ENCODE measurements around the gene EMP2.
"Not testable (repeated sequence)": the region's sequence is repeated elsewhere in the genome, so short reads cannot be mapped to it uniquely, and the experiment has no call there.

EMP2 gene

DNA sequence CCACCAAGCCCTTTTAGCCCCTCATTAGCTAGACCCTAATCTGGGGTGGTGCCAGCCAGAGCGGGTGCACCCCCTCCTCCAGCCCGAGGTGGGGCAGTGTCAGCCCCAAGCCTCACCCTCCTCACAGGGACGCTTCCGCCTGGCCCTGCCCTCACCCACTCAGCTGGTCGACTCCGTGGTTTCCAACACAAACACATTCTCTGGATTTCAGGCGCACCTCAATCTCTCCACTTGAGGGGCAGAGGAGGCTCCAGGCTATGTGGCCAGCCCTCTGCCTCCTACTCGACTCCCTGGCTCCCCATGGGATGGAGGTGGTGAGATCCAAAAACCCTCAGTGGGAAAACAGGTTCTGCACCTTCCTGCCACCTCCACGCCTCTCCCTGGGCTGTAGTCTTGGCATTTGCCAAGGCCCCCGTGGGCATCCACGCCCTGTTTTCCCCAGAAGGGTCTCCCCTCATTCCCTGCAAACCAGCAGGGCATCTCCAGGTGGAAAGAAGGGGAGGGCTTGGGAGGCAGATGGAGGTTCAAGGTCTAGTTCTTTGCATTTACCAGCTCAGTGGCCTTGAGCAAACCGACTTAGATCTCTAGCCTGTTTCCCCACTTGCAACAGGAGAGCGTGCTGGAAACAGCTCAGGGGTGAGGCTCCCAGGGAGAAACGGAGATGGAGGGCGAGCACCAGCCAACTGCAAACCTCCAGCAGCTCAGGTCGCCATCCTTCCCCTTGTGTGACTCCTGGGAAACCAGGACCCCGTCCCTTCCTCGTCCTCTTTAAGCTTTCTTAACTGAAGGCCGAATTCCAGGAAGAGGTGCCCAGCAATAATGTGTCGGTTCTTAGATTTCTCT is 1.7 kb downstream of the EMP2 start:
- DNase-seq (ENCODE audit: low read depth in 2 of 2): no peak

- no peak for DNase-seq (ENCODE audit: low read depth in 2 of 2)
These were observed 2.8 kb downstream of the EMP2 start for GRCh38 chr16:10577305-10578202.

DNA sequence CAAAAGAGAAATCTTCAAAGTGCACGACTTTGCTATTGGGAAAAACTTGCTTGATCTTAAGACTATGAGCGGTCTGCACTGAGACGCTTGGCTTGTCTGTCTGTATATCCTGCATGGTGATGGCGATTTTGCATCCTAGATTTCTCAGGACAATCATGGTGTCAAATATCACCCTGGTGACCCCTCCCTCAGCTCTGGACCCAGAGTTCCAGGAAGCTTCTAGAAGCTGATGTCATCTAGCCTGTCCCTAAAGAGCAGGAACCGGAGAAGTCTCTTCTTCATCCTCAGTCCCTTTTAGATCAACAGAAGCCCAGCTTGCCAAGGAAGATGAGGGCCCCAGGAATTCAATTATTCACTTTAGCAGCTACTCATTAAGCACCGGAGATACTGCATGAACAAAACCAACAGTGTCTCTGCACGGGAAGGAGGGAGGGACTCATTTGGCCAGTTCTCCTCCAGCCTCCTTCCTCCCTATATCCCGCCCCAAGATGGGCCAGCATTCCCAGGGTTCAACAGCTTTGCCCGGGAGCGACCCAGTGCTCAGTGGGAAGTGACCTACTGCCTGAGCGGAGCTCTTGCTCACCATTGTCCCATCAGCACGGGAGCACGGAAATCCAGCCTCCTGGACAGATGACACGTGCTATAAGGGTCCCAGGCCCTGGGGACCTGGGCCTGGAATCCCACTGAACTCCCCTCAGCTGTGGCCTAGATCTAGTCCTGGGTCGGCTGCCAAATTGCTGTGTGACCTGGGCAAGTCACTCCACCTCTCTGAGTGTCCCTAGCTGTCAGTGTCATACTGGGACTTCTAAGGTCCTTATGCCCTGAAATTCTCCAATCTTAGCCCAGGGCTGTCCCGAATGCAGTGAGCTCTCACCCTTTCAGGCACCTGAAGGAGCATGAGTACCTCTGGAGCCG is 3.8 kb downstream of the EMP2 start:
- DNase-seq (ENCODE audit: low read depth in 2 of 2): no peak

- DNase-seq (ENCODE audit: low read depth in 2 of 2): no peak
These were observed 4.8 kb downstream of the EMP2 start for GRCh38 chr16:10575506-10576130.

DNA sequence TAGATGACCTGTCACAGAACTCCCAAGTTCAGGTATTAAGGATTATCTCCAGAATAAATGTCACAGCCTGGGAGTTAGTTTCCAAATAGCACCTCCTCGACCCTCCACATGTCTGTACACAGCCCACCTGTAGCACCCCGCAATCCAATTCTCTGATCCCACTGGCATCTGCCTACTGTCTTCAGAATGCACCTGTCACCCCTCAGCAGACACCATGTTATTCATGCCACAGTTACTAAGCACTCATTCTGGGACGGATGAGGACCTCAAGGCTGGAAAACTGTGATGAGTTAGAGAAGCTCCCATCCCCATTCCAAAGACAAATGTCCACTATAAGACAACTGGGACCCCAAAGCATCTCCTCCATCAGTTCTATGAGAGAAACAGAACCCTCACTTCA is 7.8 kb downstream of the EMP2 start:
- no peak for DNase-seq (ENCODE audit: low read depth in 2 of 2)

DNA sequence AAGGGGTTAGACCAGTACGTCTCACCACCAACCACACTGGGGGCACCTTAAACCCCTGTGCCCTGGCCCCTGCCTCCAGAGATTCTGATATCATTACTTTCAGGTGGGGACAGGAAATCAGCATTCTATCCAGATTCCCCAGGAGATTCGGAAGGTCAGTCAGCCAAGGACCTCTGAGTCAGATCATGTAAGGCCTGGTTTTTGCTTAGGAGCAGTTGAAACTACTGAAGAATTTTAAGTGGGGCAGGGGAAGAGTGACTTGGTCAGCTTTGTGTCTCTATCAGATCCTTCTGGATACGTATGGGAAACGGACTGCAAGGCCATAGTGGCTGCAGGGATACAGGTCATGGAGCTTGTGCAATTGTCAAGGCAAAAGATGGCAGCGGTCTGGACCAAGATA is 9.0 kb downstream of the EMP2 start:
- DNase-seq (ENCODE audit: low read depth in 2 of 2): no peak

GRCh38 chr16:10569621-10570020 is 10.8 kb downstream of the EMP2 start:
- DNase-seq (ENCODE audit: low read depth in 2 of 2): no peak

- no peak for DNase-seq (ENCODE audit: low read depth in 2 of 2)
These were observed 13.8 kb downstream of the EMP2 start for GRCh38 chr16:10566613-10567012.

GRCh38 chr16:10565167-10565566 is 15.2 kb downstream of the EMP2 start:
- no peak for DNase-seq (ENCODE audit: low read depth in 2 of 2)

GRCh38 chr16:10564591-10564990 is 15.8 kb downstream of the EMP2 start:
- no peak for DNase-seq (ENCODE audit: low read depth in 2 of 2)

GRCh38 chr16:10562361-10562899 is 18.0 kb downstream of the EMP2 start:
- no peak for DNase-seq (ENCODE audit: low read depth in 2 of 2)

DNA sequence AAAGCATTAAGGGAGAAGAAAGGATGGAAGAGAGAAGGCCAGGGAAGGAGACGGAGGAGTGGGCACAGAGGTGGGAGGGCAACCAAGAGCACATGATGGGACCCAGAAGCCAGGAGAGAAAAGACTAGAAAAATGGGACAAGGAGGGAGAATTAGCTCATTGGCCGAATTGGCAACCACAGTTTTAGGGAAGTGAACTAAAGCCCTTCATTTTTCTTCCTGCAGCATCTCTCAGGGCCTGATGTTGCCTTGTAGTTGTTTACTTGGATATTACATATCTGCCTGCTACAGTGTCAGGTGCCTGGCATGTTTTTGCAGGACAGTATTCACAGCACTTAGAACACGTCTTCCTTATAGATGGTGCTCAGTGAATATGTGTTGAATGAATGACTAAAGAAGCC is 19.0 kb downstream of the EMP2 start:
- no peak for DNase-seq (ENCODE audit: low read depth in 2 of 2)

DNA sequence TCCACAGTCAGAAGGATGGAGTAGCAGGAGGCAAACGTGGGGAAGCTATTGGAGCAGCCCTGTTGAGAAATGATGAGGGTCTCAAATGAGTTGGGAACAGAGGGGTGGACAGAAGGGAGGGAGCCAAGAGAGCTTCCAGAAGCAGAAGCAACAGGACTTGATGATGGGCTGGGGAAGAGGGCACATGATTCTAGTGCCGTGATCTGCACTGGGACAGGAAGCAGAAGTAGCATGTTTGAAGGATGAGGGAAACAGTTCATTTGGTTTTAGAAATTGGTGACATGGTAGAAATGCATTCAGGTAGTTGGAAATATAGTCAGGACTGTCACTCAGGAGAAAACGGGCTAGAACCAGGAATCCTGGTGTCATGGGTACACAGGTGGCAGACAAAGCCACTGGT is 19.4 kb downstream of the EMP2 start:
- DNase-seq (ENCODE audit: low read depth in 2 of 2): no peak

GRCh38 chr16:10559792-10560191 is 20.6 kb downstream of the EMP2 start:
- not testable (repeated sequence) for DNase-seq (ENCODE audit: low read depth in 2 of 2)

- DNase-seq (ENCODE audit: low read depth in 2 of 2): no peak
These were observed 21.4 kb downstream of the EMP2 start for GRCh38 chr16:10558746-10559641.

- no peak for DNase-seq (ENCODE audit: low read depth in 2 of 2)
These were observed 22.1 kb downstream of the EMP2 start for GRCh38 chr16:10558305-10558704.

DNA sequence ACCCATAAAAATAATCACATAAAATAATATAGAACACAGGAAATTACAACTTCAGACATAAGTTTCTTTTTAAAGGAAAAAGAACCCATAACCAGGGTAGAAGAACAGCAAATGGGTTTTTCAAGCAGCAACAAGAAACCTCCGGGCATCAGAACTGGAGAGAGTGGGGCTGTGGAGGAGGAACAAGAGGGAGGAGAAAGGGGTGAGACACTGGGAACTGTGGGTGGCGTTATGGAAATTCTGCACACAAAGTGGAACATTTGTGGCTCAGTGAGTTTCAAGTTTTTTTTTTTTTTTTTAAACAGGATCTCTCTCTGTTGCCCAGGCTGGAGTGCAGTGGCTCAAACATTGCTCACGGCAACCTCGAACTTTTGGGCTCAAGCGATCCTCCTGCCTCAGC is 22.6 kb downstream of the EMP2 start:
- no peak for DNase-seq (ENCODE audit: low read depth in 2 of 2)

DNA sequence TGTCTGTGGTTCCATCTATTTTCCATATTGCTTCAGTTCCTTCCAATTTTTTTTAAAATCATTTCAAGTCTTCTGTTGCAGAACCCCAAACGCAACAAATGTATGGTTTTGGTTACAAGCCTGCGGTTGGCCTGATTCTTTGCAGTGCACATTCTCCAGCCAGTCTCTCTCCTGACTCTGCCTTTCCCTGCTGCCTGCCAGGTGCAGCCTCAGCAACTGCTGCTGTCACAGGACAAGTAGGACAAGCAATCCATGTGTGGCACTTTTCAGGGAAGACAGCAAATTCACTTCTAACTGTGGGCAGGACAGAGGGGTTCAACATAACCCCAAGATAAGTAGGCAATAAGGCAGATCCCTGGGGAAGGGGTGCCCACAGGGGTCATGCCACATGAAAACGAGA is 24.2 kb downstream of the EMP2 start:
- DNase-seq (ENCODE audit: low read depth in 2 of 2): no peak

- no peak for DNase-seq (ENCODE audit: low read depth in 2 of 2)
These were observed 25.8 kb downstream of the EMP2 start for GRCh38 chr16:10554569-10554968.

- peak; percentile 2 to 17 for DNase-seq (ENCODE audit: low read depth in 2 of 2)
These were observed 27.4 kb downstream of the EMP2 start for GRCh38 chr16:10552998-10553491.
